Fibroblast of skin of scalp (primary cell): Measurements from ENCODE around the gene PCAT6. TPM values are rescaled to one million over a fixed set of nuclear protein-coding genes. Genes with fewer than 3 reads are reported as not detected.
"Not testable (repeated sequence)": the region's sequence is repeated elsewhere in the genome, so short reads cannot be mapped to it uniquely, and the experiment has no call there.

Source experiments
- DNase-seq: peaks from one replicate; pipeline ENCODE4 v3.0.0-alpha.2; 2013
- polyA plus RNA-seq, 2 experiments: library from polyadenylated mRNA; unstranded; fragments of 120-200 nt; gene quantifications; one replicate each; pipeline ENCODE4 v1.2.1, GENCODE V29; 2013; ENCODE audit not compliant: insufficient read length in 2 of 2

PCAT6 gene
- polyA plus RNA-seq (2013, experiment 1 of 2; ENCODE audit: insufficient read length) = 7.3 TPM
- polyA plus RNA-seq (2013, experiment 2 of 2; ENCODE audit: insufficient read length) = 8.3 TPM

DNA sequence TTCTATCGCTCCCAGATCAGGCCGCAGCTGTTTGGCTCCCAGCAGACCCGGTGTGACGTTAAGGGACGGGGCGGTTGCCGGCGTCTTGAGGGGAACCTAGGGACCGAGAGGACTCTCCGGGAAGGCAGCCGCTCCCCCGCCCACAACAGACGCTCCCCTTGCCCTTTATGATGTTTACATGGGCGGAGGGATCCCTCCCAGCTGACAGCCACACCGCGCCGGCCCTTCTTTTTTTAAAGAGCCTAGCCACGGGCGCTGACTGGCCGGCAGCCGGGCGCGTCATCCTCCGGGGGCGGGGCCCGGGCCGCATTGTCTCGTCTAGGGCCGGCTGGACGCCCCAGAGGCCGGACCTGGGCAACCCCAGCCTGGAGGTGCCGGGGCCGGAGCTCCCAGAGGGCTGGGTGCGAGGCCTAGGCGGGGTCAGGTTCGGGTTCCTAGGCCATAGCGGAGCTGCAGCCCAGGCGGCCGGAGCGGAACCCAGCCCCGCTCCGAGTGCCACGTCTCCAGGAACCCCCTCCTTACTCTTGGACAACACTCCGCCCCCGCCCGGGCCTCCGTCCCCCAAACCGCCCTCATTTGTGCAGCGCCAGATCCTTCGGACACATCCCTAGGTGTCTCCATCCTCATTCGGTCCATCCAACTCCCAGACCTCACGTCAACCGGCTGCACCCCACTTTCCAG lies at the start of gene PCAT6:
Gene PCAT6, plus strand, starts transcription at position 340 of the 681 bp plus-strand sequence.
- DNase-seq = peak; percentile 98

DNA sequence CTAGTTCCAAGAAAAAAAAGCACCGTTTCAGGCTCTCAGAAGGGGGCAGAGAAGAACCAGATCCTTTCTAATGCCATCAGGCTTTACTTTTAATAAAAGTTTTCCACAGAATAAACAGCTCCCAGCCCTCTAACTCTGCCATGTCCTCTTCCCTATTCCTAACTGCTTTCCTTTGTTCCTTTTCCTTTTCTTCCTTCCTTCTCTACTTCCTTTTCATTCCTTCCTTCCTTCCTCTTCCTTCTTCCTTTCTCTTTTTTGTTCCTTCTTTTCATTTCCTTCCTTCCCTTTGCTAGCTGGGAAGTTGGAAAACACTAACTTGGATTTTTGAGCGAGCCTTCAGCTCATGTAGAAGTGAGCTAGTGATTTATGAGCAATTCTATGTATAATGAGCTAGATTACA lies 48.7 kb upstream of the PCAT6 start:
- no peak for DNase-seq

- DNase-seq = peak; percentile 82
These were observed 45.0 kb upstream of the PCAT6 start for GRCh38 chr1:202765721-202766120.

GRCh38 chr1:202770135-202770534 lies 40.6 kb upstream of the PCAT6 start:
- no peak for DNase-seq

DNA sequence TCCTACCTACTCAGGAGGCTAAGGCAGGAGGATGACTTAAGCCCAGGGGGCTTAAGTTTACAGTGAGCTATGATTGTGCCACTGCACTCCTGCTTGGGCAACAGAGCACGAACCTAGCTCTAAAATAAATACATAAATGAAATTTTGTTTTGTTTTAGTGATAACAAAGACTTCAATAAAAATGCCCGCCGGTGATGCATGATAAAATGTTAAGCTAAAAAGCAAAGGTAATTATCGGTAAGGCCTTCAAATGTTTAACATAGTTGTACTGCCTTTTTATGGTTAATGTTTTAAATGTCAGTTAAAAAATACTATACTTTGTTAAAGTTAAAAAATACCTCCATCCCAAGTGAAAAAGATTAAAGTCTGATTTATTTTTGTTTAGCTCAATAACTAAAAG lies 29.6 kb upstream of the PCAT6 start:
- DNase-seq = no peak

GRCh38 chr1:202786804-202787203 lies 23.9 kb upstream of the PCAT6 start:
- DNase-seq = no peak

DNA sequence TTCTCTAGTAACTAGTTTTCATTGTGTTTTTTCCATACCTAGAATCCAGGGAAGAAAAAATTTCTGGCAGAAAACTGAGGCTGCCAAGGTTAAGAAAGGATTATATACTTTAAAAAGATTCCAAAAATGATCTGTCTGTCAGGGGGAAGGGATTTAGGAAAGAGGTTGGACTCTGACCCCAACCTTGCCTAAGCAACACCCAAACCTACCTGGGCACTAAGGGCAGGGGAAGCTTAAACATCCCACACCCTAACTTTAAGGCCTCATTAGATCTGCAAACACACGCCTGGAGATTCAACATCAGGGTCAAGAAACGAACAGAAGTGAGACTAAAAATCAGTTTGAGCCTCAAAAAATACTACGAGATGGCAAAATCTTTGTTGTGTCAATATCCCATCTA lies 22.0 kb upstream of the PCAT6 start:
- DNase-seq = no peak

GRCh38 chr1:202791077-202791747 lies 19.5 kb upstream of the PCAT6 start:
- DNase-seq = no peak

- no peak for DNase-seq
These were observed 16.6 kb upstream of the PCAT6 start for GRCh38 chr1:202794051-202794740.

GRCh38 chr1:202794931-202795330 lies 15.8 kb upstream of the PCAT6 start:
- not testable (repeated sequence) for DNase-seq

GRCh38 chr1:202796670-202797069 lies 14.1 kb upstream of the PCAT6 start:
- DNase-seq = no peak

GRCh38 chr1:202798260-202798659 lies 12.5 kb upstream of the PCAT6 start:
- DNase-seq = no peak

DNA sequence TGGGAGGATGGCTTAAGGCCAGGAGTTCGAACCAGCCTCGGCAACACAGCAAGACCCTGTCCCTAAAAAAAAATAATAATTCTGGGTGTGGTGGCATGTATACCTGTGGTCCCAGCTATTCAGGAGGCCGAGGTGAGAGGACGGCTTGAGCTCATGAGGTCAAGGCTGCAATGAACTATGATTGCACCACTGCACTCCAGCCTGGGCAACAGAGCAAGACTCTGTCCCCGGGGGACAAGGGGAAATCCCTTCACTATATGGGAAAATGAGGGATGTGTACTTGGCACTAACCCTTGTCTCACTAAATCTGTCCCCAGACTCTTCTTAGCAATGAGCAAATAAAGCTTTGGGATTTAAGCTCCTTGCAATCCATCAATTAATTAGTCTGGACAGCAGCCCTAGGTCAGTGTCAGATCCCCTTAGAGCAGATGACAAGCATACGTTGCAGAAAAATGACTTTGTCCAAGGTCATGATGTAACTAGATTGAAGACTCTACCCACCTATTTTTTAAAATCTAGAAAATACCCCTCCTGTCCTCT lies 11.9 kb upstream of the PCAT6 start:
- DNase-seq = no peak

GRCh38 chr1:202800742-202801141 lies 10.0 kb upstream of the PCAT6 start:
- no peak for DNase-seq

GRCh38 chr1:202801175-202801574 lies 9.6 kb upstream of the PCAT6 start:
- DNase-seq = peak; percentile 67

DNA sequence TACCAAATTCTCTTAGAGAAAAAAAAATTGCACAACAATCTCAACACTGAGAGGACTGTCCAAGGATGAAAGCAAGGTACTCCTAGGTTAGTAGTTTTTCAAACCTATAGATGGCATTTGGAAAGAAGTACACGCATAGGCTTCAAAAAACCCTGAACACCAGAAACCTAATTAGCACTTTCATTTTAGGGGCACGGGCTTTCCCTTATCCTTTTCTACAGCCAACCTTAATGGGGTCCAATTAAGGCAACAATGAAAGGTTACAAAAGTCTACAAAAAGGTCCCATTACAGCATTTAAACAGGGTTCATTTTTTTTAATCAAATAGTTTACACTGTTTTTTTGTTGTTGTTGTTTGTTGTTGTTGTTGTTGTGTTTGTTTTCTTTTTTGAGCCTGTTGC lies 8.7 kb upstream of the PCAT6 start:
- DNase-seq = no peak

DNA sequence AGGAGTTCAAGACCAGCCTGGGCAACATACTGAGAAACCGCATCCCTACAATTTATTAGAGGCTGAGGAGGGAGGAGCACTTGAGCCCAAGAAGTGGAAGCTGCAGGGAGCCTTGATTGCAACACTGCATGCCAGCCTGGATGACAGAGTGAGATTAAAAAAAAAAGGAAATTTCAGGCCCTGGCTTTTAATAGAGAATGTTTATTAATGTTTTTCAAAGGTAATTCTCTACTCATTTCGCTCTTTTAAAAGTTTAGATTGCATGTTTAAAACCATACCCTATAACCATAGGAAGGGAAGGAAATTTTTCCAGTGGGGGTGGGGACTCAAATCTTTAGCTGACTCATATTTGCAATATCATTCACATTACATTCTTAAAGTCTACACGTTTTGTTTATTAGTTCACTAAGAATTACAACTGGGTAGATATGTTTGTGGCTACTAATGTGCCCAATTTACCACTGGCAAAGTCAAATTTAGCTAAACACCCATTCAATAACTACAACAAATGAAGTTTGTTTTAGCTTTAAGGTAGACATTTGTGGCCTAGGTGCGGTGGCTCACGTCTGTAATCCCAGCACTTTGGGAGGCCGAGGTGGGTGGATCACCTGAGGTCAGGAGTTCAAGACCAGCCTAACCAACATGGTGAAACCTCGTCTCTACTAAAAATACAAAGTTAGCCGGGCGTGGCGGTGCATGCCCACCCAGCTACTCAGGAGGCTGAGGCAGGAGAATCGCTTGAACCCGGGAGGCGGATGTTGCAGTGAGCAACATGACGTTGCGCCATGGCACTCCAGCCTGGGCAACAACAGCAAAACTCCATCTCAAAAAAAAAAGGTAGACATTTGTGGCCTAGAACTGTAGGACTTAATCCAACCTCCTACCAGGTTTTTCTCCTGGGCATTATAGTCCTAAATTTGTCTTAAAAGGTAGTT lies 7.5 kb upstream of the PCAT6 start:
- peak; percentile 71 for DNase-seq

DNA sequence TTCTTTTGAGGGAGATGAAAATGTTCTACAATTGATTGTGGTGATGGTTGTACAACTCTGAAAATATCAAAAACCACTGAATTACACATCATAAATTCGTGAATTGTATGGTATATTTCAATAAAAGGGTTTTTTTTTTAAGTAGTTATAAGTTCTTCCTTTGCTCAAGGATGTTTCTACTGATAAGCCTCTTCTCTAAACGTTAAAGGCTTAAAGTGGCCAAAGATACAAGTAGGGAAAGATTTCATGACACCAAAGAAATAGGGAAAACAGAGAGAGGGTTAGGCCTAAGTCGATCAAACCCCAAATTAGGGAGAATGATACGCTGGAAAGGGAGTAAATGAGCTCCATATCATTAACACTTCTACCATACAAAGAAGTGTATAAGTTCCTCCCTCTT lies 6.6 kb upstream of the PCAT6 start:
- DNase-seq = no peak

DNA sequence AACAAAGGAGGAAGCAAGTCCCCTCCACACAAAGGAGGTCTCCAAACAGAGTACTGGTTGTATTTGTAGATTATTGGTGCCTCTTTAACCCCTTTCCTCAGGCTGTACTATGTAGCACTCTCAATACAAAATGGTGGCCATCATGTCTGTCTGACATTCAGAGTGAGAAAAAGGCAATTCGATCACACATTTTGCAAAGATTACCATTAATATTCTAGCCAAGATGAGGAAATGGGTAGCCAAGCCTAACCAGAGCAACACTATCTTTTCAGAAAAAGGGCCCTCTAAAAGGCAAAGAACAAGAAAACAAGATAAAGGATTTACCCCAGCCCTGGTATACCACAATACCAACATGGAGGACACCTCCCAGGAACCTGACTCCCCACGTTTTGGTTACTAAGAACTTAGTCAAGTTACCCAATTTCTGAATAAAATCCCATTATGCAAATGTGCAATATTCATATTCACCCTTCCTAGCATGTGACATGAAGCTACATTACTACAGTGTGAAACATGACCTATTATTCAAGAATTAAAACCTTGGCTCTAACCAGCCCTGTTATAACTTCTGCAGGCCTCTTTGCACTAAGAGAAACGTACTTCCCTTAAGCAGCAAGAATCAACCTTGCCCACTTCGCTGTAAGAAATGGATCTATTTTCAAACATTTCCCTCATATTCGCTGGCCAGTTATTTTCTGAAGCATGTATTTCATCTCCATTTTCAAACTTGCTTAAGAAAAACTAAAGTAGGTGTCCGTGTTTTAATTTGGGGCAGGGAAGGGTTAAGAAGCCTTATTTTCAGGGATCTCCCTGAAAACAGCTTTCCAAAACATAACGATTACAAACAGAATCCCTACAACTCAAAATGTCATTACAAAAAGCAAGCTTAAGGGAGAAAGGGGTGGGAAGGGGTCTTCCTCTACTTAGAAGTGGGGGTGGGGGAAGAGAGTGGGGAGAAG lies 4.6 kb upstream of the PCAT6 start:
- DNase-seq = no peak

DNA sequence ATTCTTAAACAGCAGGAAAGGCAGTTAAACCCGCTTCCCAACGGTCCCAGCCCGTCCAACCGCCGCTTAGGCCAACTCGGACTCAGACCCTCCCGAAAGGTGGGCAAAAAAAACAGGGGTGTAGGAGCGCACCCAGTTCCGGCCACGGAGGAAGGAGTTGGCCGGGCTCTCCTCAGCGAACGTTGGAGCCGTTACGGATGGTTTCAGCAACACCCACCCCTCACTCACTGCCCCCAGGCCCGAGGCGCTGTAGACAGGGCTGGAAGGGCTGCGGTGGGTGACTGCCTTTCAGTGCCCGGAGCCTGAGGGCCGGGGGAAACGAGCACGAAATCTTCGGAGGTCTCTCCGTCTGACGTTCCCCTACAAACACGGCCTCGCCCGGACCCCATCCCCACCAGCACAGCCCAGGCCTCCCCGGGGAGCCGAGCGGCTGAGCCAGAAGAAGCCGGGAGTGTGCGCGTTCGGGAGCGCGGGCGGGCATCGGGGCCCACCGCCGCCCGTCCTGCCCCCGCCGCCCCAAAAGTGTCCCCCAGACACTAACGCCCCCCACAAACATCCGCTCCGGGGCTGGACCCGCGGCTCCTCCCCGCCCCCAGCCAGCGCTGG lies 3.8 kb upstream of the PCAT6 start:
- no peak for DNase-seq
